HL-60/S4 treated with retinoic acid at 250 ng/mL for 4 days and 3 days (cell line): Measurements from ENCODE around the gene TXNRD3.
"Not testable (repeated sequence)": the region's sequence is repeated elsewhere in the genome, so short reads cannot be mapped to it uniquely, and the experiment has no call there.

Source experiments
- in situ Hi-C: fragments of 300-500 bp; cut with MboI; formaldehyde crosslinking; loops from 2 replicates; pipeline ENCODE4 v1.7.0; 2022; ENCODE audit warnings: low sequenced_read_pairs

The TXNRD3 gene

GRCh38 chr3:126606001-126606400 is 48.9 kb downstream of the TXNRD3 start:
- in situ Hi-C loops, result no loop called here

- in situ Hi-C loops, result no loop called here
Measured at GRCh38 chr3:126604691-126605090, 50.2 kb downstream of the TXNRD3 start.

GRCh38 chr3:126599101-126599500 is 55.8 kb downstream of the TXNRD3 start:
- in situ Hi-C loops, result no loop called here

GRCh38 chr3:126595479-126595878 is 59.4 kb downstream of the TXNRD3 start:
- in situ Hi-C loops, result not testable (repeated sequence)

- in situ Hi-C loops, result not testable (repeated sequence)
Measured at GRCh38 chr3:126591515-126591914, 63.4 kb downstream of the TXNRD3 start.

- in situ Hi-C loops, result no loop called here
Measured at GRCh38 chr3:126582311-126582710, 72.6 kb downstream of the TXNRD3 start.

GRCh38 chr3:126581569-126581968 is 73.4 kb downstream of the TXNRD3 start:
- in situ Hi-C loops, result no loop called here

- in situ Hi-C loops, result no loop called here
Measured at GRCh38 chr3:126580746-126581145, 74.2 kb downstream of the TXNRD3 start.

- in situ Hi-C loops, result no loop called here
Measured at GRCh38 chr3:126578702-126579101, 76.2 kb downstream of the TXNRD3 start.

GRCh38 chr3:126577261-126577660 is 77.7 kb downstream of the TXNRD3 start:
- in situ Hi-C loops, result no loop called here

- in situ Hi-C loops, result no loop called here
Measured at GRCh38 chr3:126573492-126574117, 81.3 kb downstream of the TXNRD3 start.

- in situ Hi-C loops, result no loop called here
Measured at GRCh38 chr3:126571078-126571477, 83.8 kb downstream of the TXNRD3 start.

- in situ Hi-C loops, result no loop called here
Measured at GRCh38 chr3:126570103-126570541, 84.8 kb downstream of the TXNRD3 start.

GRCh38 chr3:126569390-126569975 is 85.4 kb downstream of the TXNRD3 start:
- in situ Hi-C loops, result no loop called here

- in situ Hi-C loops, result no loop called here
Measured at GRCh38 chr3:126568776-126569342, 86.1 kb downstream of the TXNRD3 start.

GRCh38 chr3:126567696-126568438 is 87.1 kb downstream of the TXNRD3 start:
- in situ Hi-C loops, result no loop called here

GRCh38 chr3:126562737-126563276 is 92.1 kb downstream of the TXNRD3 start:
- in situ Hi-C loops, result no loop called here

GRCh38 chr3:126558336-126559071 is 96.4 kb downstream of the TXNRD3 start, which contains the start of gene C3orf22:
Gene C3orf22, minus strand, starts transcription at chr3:126558932. Its CDS starts 5,542 bp downstream, at chr3:126553390.
- in situ Hi-C loops, result no loop called here

GRCh38 chr3:126557761-126558160 is 97.2 kb downstream of the TXNRD3 start:
- in situ Hi-C loops, result no loop called here

- in situ Hi-C loops, result no loop called here
Measured at GRCh38 chr3:126557415-126557745, 97.5 kb downstream of the TXNRD3 start.
